Endothelial cell of umbilical vein (primary cell): ENCODE measurements around the gene AP5M1. TPM values are rescaled to one million over a fixed set of nuclear protein-coding genes. Genes with fewer than 3 reads are reported as not detected.

Experiments
- BruUV-seq: library from RNA; stranded (reverse); fragments of 400-500 nt; replicated peaks from 2 replicates; lab custom pipeline; 2021; lab: Mats Ljungman, UMichigan
- CTCF ChIA-PET: fragments of 300-600, 350-600 bp; sonication (Branson Sonifier 250); formaldehyde crosslinking; loops from one replicate; lab custom pipeline; 2021; ENCODE audit warnings: antibody characterized with exemption, inconsistent platforms; lab: Charles Lee
- POLR2A ChIA-PET: fragments of 300-600, 350-600 bp; sonication (Branson Sonifier 250); formaldehyde crosslinking; loops from one replicate; lab custom pipeline; 2021; ENCODE audit warnings: antibody characterized with exemption, inconsistent platforms; lab: Charles Lee
- DNase-seq: peaks from one replicate; pipeline ENCODE4 v3.0.0-alpha.2; 2011; ENCODE audit warnings: low read depth, low spot score
- FAIRE-seq: peaks from 2 replicates; lab custom pipeline; 2011; peaks lifted over from hg19 to GRCh38; lab: Jason Lieb, UNC
- H2AFZ ChIP-seq: 2 replicates; pipeline ENCODE4 v1.6.0; 2012; ENCODE audit warnings: low read depth, low read length, control low read depth, inconsistent platforms
- H3K27ac ChIP-seq: 2 replicates; pipeline ENCODE4 v1.5.1; 2011; ENCODE audit warnings: low read depth, mild to moderate bottlenecking, control low read depth, low read length, moderate library complexity; ENCODE audit not compliant: insufficient read depth
- H3K27me3 ChIP-seq, 2 experiments: 2 replicates each; pipeline versions ENCODE4 v1.6.0 to v1.6.1; 2011; ENCODE audit warnings: low read length in 2 of 2, mixed read lengths in 1 of 2; ENCODE audit not compliant: control insufficient read depth in 2 of 2, insufficient read depth in 2 of 2
- H3K36me3 ChIP-seq, 2 experiments: 2 replicates in 1 of 2; 3 replicates in 1 of 2; pipeline ENCODE4 v1.5.1; 2011; ENCODE audit warnings: low read length in 2 of 2, mild to moderate bottlenecking in 1 of 2, moderate library complexity in 1 of 2; ENCODE audit not compliant: control insufficient read depth in 2 of 2, insufficient read depth in 2 of 2; ENCODE audit errors: extremely low read depth in 1 of 2
- H3K4me1 ChIP-seq: 3 replicates; pipeline ENCODE4 v1.5.1; 2011; ENCODE audit warnings: mild to moderate bottlenecking, low read length; ENCODE audit not compliant: control insufficient read depth, insufficient read depth; ENCODE audit errors: extremely low read depth
- H3K4me2 ChIP-seq: 2 replicates; pipeline ENCODE4 v1.6.1; 2011; ENCODE audit warnings: low read length, control low read depth, mixed read lengths; ENCODE audit not compliant: insufficient read depth
- H3K4me3 ChIP-seq, 3 experiments: fragments of 200-600 bp in 1 of 3; sonication (generic), shearing (Covaris generic) in 1 of 3; replicated peaks in 1 of 3; 2 replicates each; pipeline ENCODE4 v1.5.1; 2011 to 2016; ENCODE audit warnings: control low read depth in 3 of 3, low read length in 3 of 3, mild to moderate bottlenecking in 2 of 3, inconsistent platforms in 1 of 3, low read depth in 1 of 3, moderate library complexity in 1 of 3; ENCODE audit not compliant: insufficient read depth in 1 of 3
- H3K79me2 ChIP-seq: 2 replicates; pipeline ENCODE4 v1.6.0; 2012; ENCODE audit warnings: low read length, inconsistent platforms; ENCODE audit not compliant: control insufficient read depth, insufficient read depth
- H3K9ac ChIP-seq: replicated peaks from 2 replicates; pipeline ENCODE3; 2011; ENCODE audit warnings: low read length, control low read depth; ENCODE audit not compliant: insufficient read depth; ENCODE audit errors: extremely low read depth
- H3K9me1 ChIP-seq: replicated peaks from 3 replicates; pipeline ENCODE4 v1.6.0; 2011; ENCODE audit warnings: mild to moderate bottlenecking, low read length; ENCODE audit not compliant: control insufficient read depth, insufficient read depth; ENCODE audit errors: extremely low read depth
- H3K9me3 ChIP-seq: replicated peaks from 2 replicates; pipeline ENCODE4 v1.5.1; 2012; ENCODE audit warnings: low read length, inconsistent platforms; ENCODE audit not compliant: control insufficient read depth, insufficient read depth
- H4K20me1 ChIP-seq: replicated peaks from 2 replicates; pipeline ENCODE3; 2011; ENCODE audit warnings: mild to moderate bottlenecking, low read length; ENCODE audit not compliant: control insufficient read depth, insufficient read depth; ENCODE audit errors: extremely low read depth
- EZH2 ChIP-seq: IDR thresholded peaks from 2 replicates; pipeline ENCODE4 v1.6.1; 2012; ENCODE audit warnings: borderline replicate concordance, low read depth, mild to moderate bottlenecking, moderate library complexity, low read length, inconsistent platforms; ENCODE audit not compliant: severe bottlenecking
- FOS ChIP-seq: IDR thresholded peaks from 2 replicates; pipeline ENCODE4 v1.6.1; 2011; ENCODE audit warnings: mild to moderate bottlenecking, low read length, moderate library complexity, borderline replicate concordance; ENCODE audit not compliant: insufficient read depth
- GATA2 ChIP-seq: IDR thresholded peaks from 2 replicates; pipeline ENCODE4 v1.7.0; 2011; ENCODE audit warnings: low read depth, mild to moderate bottlenecking, moderate library complexity, mixed read lengths, low read length; ENCODE audit not compliant: insufficient read length, insufficient read depth
- JUN ChIP-seq: IDR thresholded peaks from 2 replicates; pipeline ENCODE4 v1.6.1; 2011; ENCODE audit warnings: borderline replicate concordance, low read depth; ENCODE audit not compliant: insufficient read length, insufficient read depth
- MYC ChIP-seq: IDR thresholded peaks from one replicate; pipeline ENCODE4 v1.6.1; 2011; ENCODE audit warnings: mild to moderate bottlenecking, low read depth, low read length
- POLR2A ChIP-seq: IDR thresholded peaks from 2 replicates; pipeline ENCODE4 v1.6.1; 2012; ENCODE audit warnings: low read depth, mild to moderate bottlenecking, control low read depth, low read length
- POLR2AphosphoS5 ChIP-seq: IDR thresholded peaks from 2 replicates; pipeline ENCODE4 v1.6.1; 2012; ENCODE audit warnings: low read depth, mild to moderate bottlenecking, control low read depth, low read length, moderate library complexity; ENCODE audit not compliant: insufficient read depth
- dilution Hi-C: fragments of 300-500 bp; cut with MboI; formaldehyde crosslinking; loops from one replicate; pipeline ENCODE4 v1.15.0; 2019; ENCODE audit warnings: low sequenced_read_pairs; ENCODE audit not compliant: extremely low pct_ligation_motif_present
- intact Hi-C: fragments of 100-400 bp; cut with micrococcal nuclease; formaldehyde crosslinking; loops from one replicate; pipeline ENCODE4 v1.10.0; 2022
- polyA plus RNA-seq, 4 experiments: library from polyadenylated mRNA; depleted of rRNA in 3 of 4; stranded (reverse) in 3 of 4; unstranded in 1 of 4; fragments of >200 nt; gene quantifications; 2 replicates each; pipeline versions ENCODE4 v1.2.1 to v1.2.3, GENCODE V29; 2011 to 2012; ENCODE audit warnings: missing spikeins in 1 of 4
- total RNA-seq: library from RNA; stranded (reverse); gene quantifications from 2 replicates; pipeline ENCODE4 v1.2.3, GENCODE V29; 2021
- TF ChIP-seq, protein P1 (sequence below), 2 donors: IDR thresholded peaks; 1 replicate in 1 of 2; 2 replicates in 1 of 2; pipeline ENCODE4 v1.5.1; 2011; ENCODE audit warnings: low read length in 2 of 2, mild to moderate bottlenecking in 2 of 2, moderate library complexity in 2 of 2, control low read depth in 1 of 2, inconsistent platforms in 1 of 2, low read depth in 1 of 2; ENCODE audit not compliant: insufficient read depth in 1 of 2; ENCODE audit errors: extremely low read depth in 1 of 2
- TF ChIP-seq, protein P2 (sequence below): IDR thresholded peaks from 2 replicates; pipeline ENCODE4 v1.6.1; 2011; ENCODE audit not compliant: insufficient read depth, insufficient read length

Gene AP5M1
- total and polyA plus RNA-seq, 2 donors (not counting 3 experiments of a cell fraction or from before 2014, with no cell fraction given) = 14.8 to 38.7 TPM

DNA sequence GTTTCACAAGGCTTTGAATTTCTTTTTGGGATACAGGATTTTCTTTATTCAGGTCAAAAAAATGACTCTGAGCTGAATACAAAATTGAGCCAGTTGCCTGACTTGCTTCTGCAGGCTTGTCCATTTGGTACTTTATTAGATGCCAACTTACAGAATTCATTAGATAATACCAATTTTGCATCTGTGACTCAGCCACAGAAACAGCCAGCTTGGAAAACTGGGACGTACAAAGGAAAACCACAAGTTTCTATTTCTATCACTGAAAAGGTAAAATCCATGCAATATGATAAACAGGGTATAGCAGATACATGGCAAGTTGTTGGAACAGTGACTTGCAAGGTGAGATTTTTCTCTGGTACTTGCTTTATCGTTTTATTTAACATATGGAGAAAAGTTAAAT, 5.8 kb downstream of the AP5M1 start:
- intact Hi-C loops (no loop called here), dilution Hi-C loops (no loop called here)
- H3K36me3 ChIP-seq = peaks cover 2 to 7% of the 10 kb centered on the region in 2 experiments
- no peaks in the 10 kb centered on the region for H3K27me3 ChIP-seq
- FAIRE-seq = no peak
- H4K20me1 ChIP-seq = no peaks in the 10 kb centered on the region
- H3K9me1 ChIP-seq = no peaks in the 10 kb centered on the region
- H3K79me2 ChIP-seq = peaks cover 44% of the 10 kb centered on the region
- peaks cover 4% of the 10 kb centered on the region for H3K4me1 ChIP-seq
- H3K4me2 ChIP-seq = no peak overlapping the region
- ChIA-PET POLR2A (no interaction called here), CTCF (no interaction called here)
- no TSS peak for BruUV-seq
- H3K27ac ChIP-seq = no peak overlapping the region
- H2AFZ ChIP-seq = no peak overlapping the region
- no peaks in the 10 kb centered on the region for H3K9me3 ChIP-seq
- no peak for DNase-seq
- TF ChIP-seq EZH2 = no peak
- TF ChIP-seq JUN = no peak
- TF ChIP-seq, protein P1, sequence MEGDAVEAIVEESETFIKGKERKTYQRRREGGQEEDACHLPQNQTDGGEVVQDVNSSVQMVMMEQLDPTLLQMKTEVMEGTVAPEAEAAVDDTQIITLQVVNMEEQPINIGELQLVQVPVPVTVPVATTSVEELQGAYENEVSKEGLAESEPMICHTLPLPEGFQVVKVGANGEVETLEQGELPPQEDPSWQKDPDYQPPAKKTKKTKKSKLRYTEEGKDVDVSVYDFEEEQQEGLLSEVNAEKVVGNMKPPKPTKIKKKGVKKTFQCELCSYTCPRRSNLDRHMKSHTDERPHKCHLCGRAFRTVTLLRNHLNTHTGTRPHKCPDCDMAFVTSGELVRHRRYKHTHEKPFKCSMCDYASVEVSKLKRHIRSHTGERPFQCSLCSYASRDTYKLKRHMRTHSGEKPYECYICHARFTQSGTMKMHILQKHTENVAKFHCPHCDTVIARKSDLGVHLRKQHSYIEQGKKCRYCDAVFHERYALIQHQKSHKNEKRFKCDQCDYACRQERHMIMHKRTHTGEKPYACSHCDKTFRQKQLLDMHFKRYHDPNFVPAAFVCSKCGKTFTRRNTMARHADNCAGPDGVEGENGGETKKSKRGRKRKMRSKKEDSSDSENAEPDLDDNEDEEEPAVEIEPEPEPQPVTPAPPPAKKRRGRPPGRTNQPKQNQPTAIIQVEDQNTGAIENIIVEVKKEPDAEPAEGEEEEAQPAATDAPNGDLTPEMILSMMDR (IDR thresholded peaks at IDR 0.05; ENCODE audit: extremely low read depth in 1 of 2, insufficient read depth in 1 of 2, low read depth in 1 of 2, low read length in 2 of 2) = no peak
- TF ChIP-seq POLR2A = no peak
- TF ChIP-seq GATA2 = no peak
- no peak for TF ChIP-seq FOS
- TF ChIP-seq POLR2AphosphoS5 = no peak
- TF ChIP-seq, protein P2, sequence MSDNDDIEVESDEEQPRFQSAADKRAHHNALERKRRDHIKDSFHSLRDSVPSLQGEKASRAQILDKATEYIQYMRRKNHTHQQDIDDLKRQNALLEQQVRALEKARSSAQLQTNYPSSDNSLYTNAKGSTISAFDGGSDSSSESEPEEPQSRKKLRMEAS = no peak
- TF ChIP-seq MYC = no peak
- no peak overlapping the region for H3K4me3 ChIP-seq
- H3K9ac ChIP-seq = no peak overlapping the region
